HepG2 (cell line): Measurements from ENCODE around the gene CRAT. TPM values are rescaled to one million over a fixed set of nuclear protein-coding genes. Genes with fewer than 3 reads are reported as not detected.

Source experiments
- ASH2L ChIP-seq: fragments of 300-600, 200-600 bp; sonication (generic); IDR thresholded peaks from 2 replicates; pipeline ENCODE4 v1.7.0; 2017; ENCODE audit warnings: low read depth, mild to moderate bottlenecking, moderate library complexity, mixed read lengths, low read length; ENCODE audit not compliant: insufficient read length
- BRCA1 ChIP-seq: sonication (generic); formaldehyde crosslinking; IDR thresholded peaks from 2 replicates; pipeline ENCODE4 v1.4.0; 2020; ENCODE audit warnings: missing genetic modification reagents
- CBFB ChIP-seq: sonication (generic); formaldehyde crosslinking; IDR thresholded peaks from 2 replicates; pipeline ENCODE4 v1.4.0; 2020; ENCODE audit warnings: missing genetic modification reagents
- CHCHD3 ChIP-seq: sonication (generic); formaldehyde crosslinking; IDR thresholded peaks from 2 replicates; pipeline ENCODE4 v1.8.0; 2022; ENCODE audit warnings: mild to moderate bottlenecking, missing genetic modification reagents, moderate library complexity
- FOXC1 ChIP-seq: sonication (generic); formaldehyde crosslinking; IDR thresholded peaks from 2 replicates; pipeline ENCODE4 v1.8.0; 2022; ENCODE audit warnings: mild to moderate bottlenecking, missing genetic modification reagents, borderline replicate concordance
- HMG20B ChIP-seq: conservative IDR thresholded peaks from 2 replicates; pipeline ENCODE4 v1.6.1; 2016; ENCODE audit warnings: missing genetic modification reagents, missing compliant biosample characterization
- HOXA5 ChIP-seq: sonication (generic); formaldehyde crosslinking; IDR thresholded peaks from 2 replicates; pipeline ENCODE4 v1.4.0; 2020; ENCODE audit warnings: missing genetic modification reagents
- KAT8 ChIP-seq: IDR thresholded peaks from 2 replicates; pipeline ENCODE4 v1.6.1; 2016; ENCODE audit warnings: missing genetic modification reagents, missing compliant biosample characterization
- NFKBIZ ChIP-seq: IDR thresholded peaks from 2 replicates; pipeline ENCODE4 v1.6.1; 2018; ENCODE audit warnings: missing genetic modification reagents, missing compliant biosample characterization
- NFRKB ChIP-seq: fragments of 450-650 bp; IDR thresholded peaks from 2 replicates; pipeline ENCODE4 v1.6.1; 2017
- PCBP2 ChIP-seq: fragments of 200-400 bp; formaldehyde crosslinking; optimal IDR thresholded peaks from 2 replicates; pipeline ENCODE3; 2018; ENCODE audit warnings: low read length, low read depth; ENCODE audit not compliant: poor library complexity, severe bottlenecking
- RCOR2 ChIP-seq: IDR thresholded peaks from 2 replicates; pipeline ENCODE4 v1.6.1; 2016; ENCODE audit warnings: missing biosample characterization, missing genetic modification reagents
- SKI ChIP-seq: fragments of 450-650 bp; IDR thresholded peaks from one replicate; pipeline ENCODE4 v1.6.1; 2018; ENCODE audit warnings: mild to moderate bottlenecking; ENCODE audit not compliant: partially characterized antibody
- TCF12 ChIP-seq, 2 experiments: fragments of 450-650 bp in 1 of 2; sonication (generic) in 1 of 2; formaldehyde crosslinking in 1 of 2; IDR thresholded peaks; 2 replicates each; pipeline versions ENCODE4 v1.6.1 to v1.8.0; 2017 to 2022; ENCODE audit warnings: antibody characterized with exemption in 1 of 2, mild to moderate bottlenecking in 1 of 2, missing genetic modification reagents in 1 of 2, moderate library complexity in 1 of 2
- ZKSCAN8 ChIP-seq: IDR thresholded peaks from 2 replicates; pipeline ENCODE4 v1.6.1; 2016; ENCODE audit warnings: borderline replicate concordance, missing genetic modification reagents, missing compliant biosample characterization
- ZNF333 ChIP-seq: sonication (generic); formaldehyde crosslinking; IDR thresholded peaks from 2 replicates; pipeline ENCODE4 v1.4.0; 2020; ENCODE audit warnings: mild to moderate bottlenecking, missing genetic modification reagents, borderline replicate concordance
- ZNF44 ChIP-seq: sonication (generic); formaldehyde crosslinking; IDR thresholded peaks from 2 replicates; pipeline ENCODE4 v1.5.1; 2020; ENCODE audit warnings: mild to moderate bottlenecking, missing genetic modification reagents
- ZNF607 ChIP-seq: sonication (generic); formaldehyde crosslinking; IDR thresholded peaks from 2 replicates; pipeline ENCODE4 v1.5.1; 2020; ENCODE audit warnings: missing genetic modification reagents, mild to moderate bottlenecking, borderline replicate concordance
- ZNF839 ChIP-seq: sonication (generic); formaldehyde crosslinking; IDR thresholded peaks from 2 replicates; pipeline ENCODE4 v1.4.0; 2020; ENCODE audit warnings: missing genetic modification reagents, mild to moderate bottlenecking, borderline replicate concordance
- polyA plus RNA-seq, 8 experiments: library from polyadenylated mRNA; depleted of rRNA in 3 of 8; stranded (reverse) in 7 of 8; unstranded in 1 of 8; fragments of >200 nt; fragmentation: Illumina TruSeq in 4 of 8; extraction: Trizol in 4 of 8; gene quantifications; 2 replicates each; pipeline versions ENCODE4 v1.2.1 to v1.2.3, GENCODE V29; 2011 to 2016; ENCODE audit warnings: low read depth in 4 of 8, missing spikeins in 1 of 8, mixed read lengths in 1 of 8; ENCODE audit not compliant: insufficient read depth in 1 of 8
- total RNA-seq, 5 experiments: library from RNA; depleted of rRNA; stranded (reverse); fragments of >200 nt; fragmentation: Illumina TruSeq; extraction: Trizol; gene quantifications; 2 replicates each; pipeline ENCODE4 v1.2.3, GENCODE V29; 2016; ENCODE audit warnings: low read depth in 1 of 5
- TF ChIP-seq, protein P1 (sequence below): sonication (generic); formaldehyde crosslinking; IDR thresholded peaks from 2 replicates; pipeline ENCODE4 v1.4.0; 2020; ENCODE audit warnings: mild to moderate bottlenecking, low read depth, missing genetic modification reagents
- TF ChIP-seq, protein P2 (sequence below): sonication (generic); formaldehyde crosslinking; IDR thresholded peaks from 2 replicates; pipeline ENCODE4 v1.5.1; 2020; ENCODE audit warnings: missing genetic modification reagents, mild to moderate bottlenecking, borderline replicate concordance
- TF ChIP-seq, protein P3 (sequence below), 2 experiments: sonication (generic) in 1 of 2; formaldehyde crosslinking in 1 of 2; IDR thresholded peaks; 2 replicates each; pipeline versions ENCODE4 v1.4.0 to v1.6.1; 2016 to 2020; ENCODE audit warnings: borderline replicate concordance in 1 of 2, low read depth in 1 of 2, mild to moderate bottlenecking in 1 of 2, missing genetic modification reagents in 1 of 2

Gene CRAT
- total and polyA plus RNA-seq, 2 of the 13 experiments (the other 11 are each of a cell fraction or from before 2014, with no cell fraction given): 26.1 to 26.6 TPM

DNA sequence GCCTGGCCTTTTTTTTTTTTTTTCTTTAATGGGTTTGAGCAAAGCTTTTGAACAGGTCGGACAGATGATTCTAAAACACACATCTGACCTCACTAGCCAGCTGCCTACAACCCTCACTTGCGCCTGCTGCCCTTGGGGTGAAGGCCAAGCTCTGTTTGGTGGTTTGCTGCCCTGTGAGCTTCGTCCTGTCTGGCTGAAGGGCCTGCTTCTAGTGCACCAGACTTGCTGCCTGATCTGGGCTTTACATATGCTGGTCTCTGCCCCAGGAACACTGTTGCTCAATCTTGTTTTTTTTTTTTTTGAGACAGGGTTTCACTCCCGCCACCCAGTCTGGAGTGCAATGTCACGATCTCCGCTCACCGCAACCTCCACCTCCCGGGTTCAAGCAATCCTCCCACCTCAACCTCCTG lies 46.1 kb downstream of the CRAT start (continued):
- TF ChIP-seq KAT8 (CRISPR knock-in tag) (peak; percentile 58), ZNF44 (CRISPR knock-in tag) (no peak), HOXA5 (no peak), TCF12 (IDR thresholded peaks at IDR 0.05) (no peak), TCF12 (CRISPR knock-in tag; IDR thresholded peaks at IDR 0.05) (no peak), FOXC1 (no peak), NFRKB (no peak), HMG20B (CRISPR knock-in tag) (no peak), RCOR2 (peak; percentile 65), ZNF607 (CRISPR knock-in tag) (peak; percentile 54; the same call in 1 of the 2 replicates), ASH2L (no peak), CHCHD3 (CRISPR knock-in tag) (no peak), PCBP2 (no peak), SKI (peak; percentile 99), NFKBIZ (CRISPR knock-in tag) (peak; percentile 66; the same call in 1 of the 2 replicates), BRCA1 (no peak), ZKSCAN8 (CRISPR knock-in tag) (0 out of 2 replicates have a peak, but pooled peaks have one; percentile 32), CBFB (CRISPR knock-in tag) (0 out of 2 replicates have a peak, but pooled peaks have one; percentile 41), ZNF839 (CRISPR knock-in tag) (no peak), ZNF333 (no peak)
- TF ChIP-seq, protein P1, sequence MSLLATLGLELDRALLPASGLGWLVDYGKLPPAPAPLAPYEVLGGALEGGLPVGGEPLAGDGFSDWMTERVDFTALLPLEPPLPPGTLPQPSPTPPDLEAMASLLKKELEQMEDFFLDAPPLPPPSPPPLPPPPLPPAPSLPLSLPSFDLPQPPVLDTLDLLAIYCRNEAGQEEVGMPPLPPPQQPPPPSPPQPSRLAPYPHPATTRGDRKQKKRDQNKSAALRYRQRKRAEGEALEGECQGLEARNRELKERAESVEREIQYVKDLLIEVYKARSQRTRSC (CRISPR knock-in tag): no peak
- TF ChIP-seq, protein P2, sequence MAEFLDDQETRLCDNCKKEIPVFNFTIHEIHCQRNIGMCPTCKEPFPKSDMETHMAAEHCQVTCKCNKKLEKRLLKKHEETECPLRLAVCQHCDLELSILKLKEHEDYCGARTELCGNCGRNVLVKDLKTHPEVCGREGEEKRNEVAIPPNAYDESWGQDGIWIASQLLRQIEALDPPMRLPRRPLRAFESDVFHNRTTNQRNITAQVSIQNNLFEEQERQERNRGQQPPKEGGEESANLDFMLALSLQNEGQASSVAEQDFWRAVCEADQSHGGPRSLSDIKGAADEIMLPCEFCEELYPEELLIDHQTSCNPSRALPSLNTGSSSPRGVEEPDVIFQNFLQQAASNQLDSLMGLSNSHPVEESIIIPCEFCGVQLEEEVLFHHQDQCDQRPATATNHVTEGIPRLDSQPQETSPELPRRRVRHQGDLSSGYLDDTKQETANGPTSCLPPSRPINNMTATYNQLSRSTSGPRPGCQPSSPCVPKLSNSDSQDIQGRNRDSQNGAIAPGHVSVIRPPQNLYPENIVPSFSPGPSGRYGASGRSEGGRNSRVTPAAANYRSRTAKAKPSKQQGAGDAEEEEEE (CRISPR knock-in tag): peak; percentile 55; the same call in 1 of the 2 replicates
- TF ChIP-seq, protein P3, sequence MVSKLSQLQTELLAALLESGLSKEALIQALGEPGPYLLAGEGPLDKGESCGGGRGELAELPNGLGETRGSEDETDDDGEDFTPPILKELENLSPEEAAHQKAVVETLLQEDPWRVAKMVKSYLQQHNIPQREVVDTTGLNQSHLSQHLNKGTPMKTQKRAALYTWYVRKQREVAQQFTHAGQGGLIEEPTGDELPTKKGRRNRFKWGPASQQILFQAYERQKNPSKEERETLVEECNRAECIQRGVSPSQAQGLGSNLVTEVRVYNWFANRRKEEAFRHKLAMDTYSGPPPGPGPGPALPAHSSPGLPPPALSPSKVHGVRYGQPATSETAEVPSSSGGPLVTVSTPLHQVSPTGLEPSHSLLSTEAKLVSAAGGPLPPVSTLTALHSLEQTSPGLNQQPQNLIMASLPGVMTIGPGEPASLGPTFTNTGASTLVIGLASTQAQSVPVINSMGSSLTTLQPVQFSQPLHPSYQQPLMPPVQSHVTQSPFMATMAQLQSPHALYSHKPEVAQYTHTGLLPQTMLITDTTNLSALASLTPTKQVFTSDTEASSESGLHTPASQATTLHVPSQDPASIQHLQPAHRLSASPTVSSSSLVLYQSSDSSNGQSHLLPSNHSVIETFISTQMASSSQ (IDR thresholded peaks at IDR 0.05; ENCODE audit: low read depth): no peak
- TF ChIP-seq, protein P3 (CRISPR knock-in tag; IDR thresholded peaks at IDR 0.05; ENCODE audit: borderline replicate concordance): peak; percentile 55; the same call in 1 of the 2 replicates
